Hair follicle dermal papilla cell (primary cell): ENCODE data around the gene ACAP1. TPM values are rescaled to one million over a fixed set of nuclear protein-coding genes. Genes with fewer than 3 reads are reported as not detected.

ENCODE experiments used
- small RNA-seq: library from RNA; depleted of rRNA; stranded (forward); fragments of <200 nt; gene quantifications from one replicate; pipeline ENCODE3, GENCODE V24; 2012
- total RNA-seq: library from RNA; depleted of rRNA; stranded (reverse); fragments of >200 nt; gene quantifications from 2 replicates; pipeline ENCODE4 v1.2.3, GENCODE V29; 2012

The ACAP1 gene
- 0.97 TPM in 1 of 2 replicates, not detected in the other for total RNA-seq

GRCh38 chr17:7336240-7337175, at the start of gene ACAP1:
Gene ACAP1 (plus strand): TSS chr17:7336529. CDS start chr17:7336735, 206 bp downstream.

GRCh38 chr17:7294614-7295153, 41.6 kb upstream of the ACAP1 start, which contains the start of gene YBX2:
Gene YBX2 (minus strand): TSS chr17:7294639. CDS start chr17:7294500, 139 bp downstream.

GRCh38 chr17:7306911-7307685, 29.2 kb upstream of the ACAP1 start, which contains the start of gene EIF5A:
Gene EIF5A (plus strand): TSS chr17:7307628. CDS start chr17:7309636, 2,008 bp downstream.

GRCh38 chr17:7314719-7315569, 21.4 kb upstream of the ACAP1 start, which contains the start of gene GPS2:
Gene GPS2 (minus strand): TSS chr17:7315360. CDS start chr17:7315052, 308 bp downstream.

GRCh38 chr17:7328840-7329373, 7.4 kb upstream of the ACAP1 start, which contains the start of gene NEURL4:
Gene NEURL4 (minus strand): TSS chr17:7329335. CDS start chr17:7329312, 23 bp downstream.

GRCh38 chr17:7351665-7352502, 15.6 kb downstream of the ACAP1 start, which contains the start of gene KCTD11:
Gene KCTD11 (plus strand): TSS chr17:7352162.

GRCh38 chr17:7355053-7355452, 18.7 kb downstream of the ACAP1 start, which contains the start of gene TMEM95:
Gene TMEM95 (plus strand): TSS chr17:7355156. CDS start chr17:7355205, 49 bp downstream.

GRCh38 chr17:7380855-7381683, 44.7 kb downstream of the ACAP1 start, which contains the start of gene TNK1:
Gene TNK1 (plus strand): TSS chr17:7381089. CDS start chr17:7382927, 1,838 bp downstream.

GRCh38 chr17:7394452-7395191, 58.3 kb downstream of the ACAP1 start, which contains the start of gene PLSCR3:
Gene PLSCR3 (minus strand): TSS chr17:7394525. CDS start chr17:7394110, 415 bp downstream.

Small RNAs within 50 kb of the gene (small RNA-seq; reads per million reads assigned to genes)
- gene AC026954.2 = not detected

Other genes starting within 250 kb of the ACAP1 start
- not detected in 2 replicates for gene ASGR2, start 221.7 kb upstream of the ACAP1 start, total RNA-seq
- gene ASGR1, start 157.2 kb upstream of the ACAP1 start, total RNA-seq = 0.36 and 0.49 TPM in 2 replicates
- 17.4 and 18.9 TPM in 2 replicates for gene DLG4, start 116.7 kb upstream of the ACAP1 start, total RNA-seq
- gene ACADVL, start 116.6 kb upstream of the ACAP1 start, total RNA-seq = 164 and 197 TPM in 2 replicates
- gene DVL2, start 102.0 kb upstream of the ACAP1 start, total RNA-seq = 112 and 113 TPM in 2 replicates
- 55.7 and 66.2 TPM in 2 replicates for gene PHF23, start 97.1 kb upstream of the ACAP1 start, total RNA-seq
- gene GABARAP, start 94.1 kb upstream of the ACAP1 start, total RNA-seq = 173 and 278 TPM in 2 replicates
- 36.0 and 41.2 TPM in 2 replicates for gene CTDNEP1, start 84.8 kb upstream of the ACAP1 start, total RNA-seq
- gene ELP5, start 84.3 kb upstream of the ACAP1 start, total RNA-seq = 34.9 and 40.7 TPM in 2 replicates
- gene CLDN7, start 74.1 kb upstream of the ACAP1 start, total RNA-seq = 0.24 and 1.8 TPM in 2 replicates
- under 0.01 and 0.12 TPM in 2 replicates for gene SLC2A4, start 54.8 kb upstream of the ACAP1 start, total RNA-seq
- gene YBX2, start 41.9 kb upstream of the ACAP1 start, total RNA-seq = not detected in 2 replicates
- gene EIF5A, start 28.9 kb upstream of the ACAP1 start, total RNA-seq = 428 and 632 TPM in 2 replicates
- 52.0 and 53.2 TPM in 2 replicates for gene GPS2, start 21.2 kb upstream of the ACAP1 start, total RNA-seq
- gene NEURL4, start 7.2 kb upstream of the ACAP1 start, total RNA-seq = 16.2 TPM in 2 replicates
- gene KCTD11, start 15.6 kb downstream of the ACAP1 start, total RNA-seq = 12.2 and 15.8 TPM in 2 replicates
- gene TMEM95, start 18.6 kb downstream of the ACAP1 start, total RNA-seq = not detected in 2 replicates
- gene TNK1, start 44.6 kb downstream of the ACAP1 start, total RNA-seq = 1.7 and 2.4 TPM in 2 replicates
- gene PLSCR3, start 58.0 kb downstream of the ACAP1 start, total RNA-seq = 26.6 and 29.9 TPM in 2 replicates
- gene TMEM256, start 67.6 kb downstream of the ACAP1 start, total RNA-seq = 39.9 and 61.1 TPM in 2 replicates
- 16.9 TPM in 2 replicates for gene NLGN2, start 71.3 kb downstream of the ACAP1 start, total RNA-seq
- not detected in 2 replicates for gene SPEM1, start 83.8 kb downstream of the ACAP1 start, total RNA-seq
- not detected in 2 replicates for gene SPEM2, start 89.1 kb downstream of the ACAP1 start, total RNA-seq
- not detected in 2 replicates for gene SPEM3, start 92.3 kb downstream of the ACAP1 start, total RNA-seq
- 2.3 and 4.5 TPM in 2 replicates for gene TMEM102, start 98.9 kb downstream of the ACAP1 start, total RNA-seq
- 0.97 and 1.8 TPM in 2 replicates for gene FGF11, start 103.0 kb downstream of the ACAP1 start, total RNA-seq
- gene CHRNB1, start 108.5 kb downstream of the ACAP1 start, total RNA-seq = 6.2 and 7.5 TPM in 2 replicates
- 54.8 TPM in 2 replicates for gene ZBTB4, start 143.1 kb downstream of the ACAP1 start, total RNA-seq
- gene SLC35G6, start 144.9 kb downstream of the ACAP1 start, total RNA-seq = not detected in 2 replicates
- 98.0 and 120 TPM in 2 replicates for gene POLR2A, start 147.8 kb downstream of the ACAP1 start, total RNA-seq
- 12.2 and 20.2 TPM in 2 replicates for gene TNFSF12, start 212.5 kb downstream of the ACAP1 start, total RNA-seq
- gene TNFSF13, start 222.2 kb downstream of the ACAP1 start, total RNA-seq = 1.2 and 1.5 TPM in 2 replicates
- gene SENP3, start 225.4 kb downstream of the ACAP1 start, total RNA-seq = 66.4 and 68.7 TPM in 2 replicates
- 25.3 and 43.4 TPM in 2 replicates for gene CD68, start 243.1 kb downstream of the ACAP1 start, total RNA-seq
- gene MPDU1, start 247.3 kb downstream of the ACAP1 start, total RNA-seq = 63.1 and 88.3 TPM in 2 replicates